ENCODE measurements around the gene UGP2. TPM values are rescaled to one million over a fixed set of nuclear protein-coding genes. Genes with fewer than 3 reads are reported as not detected.
A peak's percentile ranks its signal among the peaks of the same experiment; 100 is the strongest.

Gene UGP2
- total and polyA plus RNA-seq, 5 donors from 2014 or later, result 118 to 279 (median 210) TPM

GRCh38 chr2:63840785-63841253 lies 877 bp upstream of the UGP2 start:
- Mint-ChIP-seq H3K36me3 (peaks cover 2% of the 10 kb centered on the region), H3K4me1 (peaks cover 20 to 56% (median 43%) of the 10 kb centered on the region in 4 donors), H3K9me3 (peaks cover 0 to 3% (median 0%) of the 10 kb centered on the region in 7 donors), H3K4me3 (peak overlapping the region; percentile 92 to 100 (median 97)), H3K27ac (peak overlapping the region; percentile 99), H3K27me3 (peaks cover 11% of the 10 kb centered on the region)
- DNase-seq (peak; percentile 97 to 99 (median 97)), ATAC-seq (ENCODE audit: low read depth in 2 of 2) (peak; percentile 87 to 88)
- Histone ChIP-seq H3K4me3 (ENCODE audit: low read depth, low read length) (peak overlapping the region; percentile 94), H3K9me3 (ENCODE audit: control insufficient read depth in 2 of 2, low read length in 2 of 2) (no peaks in the 10 kb centered on the region), H3K4me1 (ENCODE audit: control insufficient read depth, insufficient read depth, low read length, poor library complexity, severe bottlenecking) (peaks cover 45% of the 10 kb centered on the region), H3K27ac (ENCODE audit: insufficient read depth, low read length, poor library complexity, severe bottlenecking) (peak overlapping the region; percentile 89), H3K27me3 (ENCODE audit: control insufficient read depth, insufficient read depth, low read length) (no peaks in the 10 kb centered on the region), H3K36me3 (ENCODE audit: control insufficient read depth, insufficient read depth, low read length) (no peaks in the 10 kb centered on the region)

GRCh38 chr2:63842149-63843061 lies 709 bp downstream of the UGP2 start:
- Mint-ChIP-seq H3K9me3 (peaks cover 0 to 3% (median 0%) of the 10 kb centered on the region in 7 donors), H3K27me3 (peaks cover 6% of the 10 kb centered on the region), H3K27ac (peak overlapping the region; percentile 99), H3K36me3 (peaks cover 11% of the 10 kb centered on the region), H3K4me3 (peak overlapping the region; percentile 92 to 100 (median 97)), H3K4me1 (peaks cover 23 to 68% (median 55%) of the 10 kb centered on the region in 4 donors)
- DNase-seq, result peak in 1 of 3 donors; percentile 41
- H3K4me1 ChIP-seq (ENCODE audit: control insufficient read depth, insufficient read depth, low read length, poor library complexity, severe bottlenecking), result peaks cover 56% of the 10 kb centered on the region
- H3K4me3 ChIP-seq (ENCODE audit: low read depth, low read length), result peak overlapping the region; percentile 96
- peak overlapping the region; percentile 89 for H3K27ac ChIP-seq (ENCODE audit: insufficient read depth, low read length, poor library complexity, severe bottlenecking)
- H3K27me3 ChIP-seq (ENCODE audit: control insufficient read depth, insufficient read depth, low read length), result no peaks in the 10 kb centered on the region
- no peak for ATAC-seq (ENCODE audit: low read depth in 2 of 2)
- no peaks in the 10 kb centered on the region for H3K36me3 ChIP-seq (ENCODE audit: control insufficient read depth, insufficient read depth, low read length)
- H3K9me3 ChIP-seq (ENCODE audit: control insufficient read depth in 2 of 2, low read length in 2 of 2), result no peaks in the 10 kb centered on the region

DNA sequence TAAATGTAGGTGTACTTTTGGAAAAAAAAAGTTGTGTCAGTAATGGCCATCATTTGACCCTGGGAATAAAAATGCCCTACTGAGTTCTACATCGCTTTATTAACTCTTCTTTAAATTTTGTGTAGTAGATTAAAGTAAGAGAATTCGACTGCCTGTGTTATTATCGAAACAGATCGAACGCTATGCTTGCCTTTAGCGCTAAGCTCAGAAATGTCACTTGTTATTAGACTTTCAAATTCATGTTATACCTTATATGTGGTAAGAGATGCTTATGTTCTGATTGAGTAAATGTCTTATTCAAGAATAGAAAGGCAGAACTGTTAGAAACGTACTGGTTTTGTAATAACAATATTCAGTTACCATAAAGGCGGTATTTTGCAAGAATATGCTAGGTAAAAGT lies 1.4 kb downstream of the UGP2 start:
- H3K36me3 Mint-ChIP-seq, result peaks cover 18% of the 10 kb centered on the region
- peak overlapping the region; percentile 92 to 100 (median 97) for H3K4me3 Mint-ChIP-seq
- peak overlapping the region; percentile 96 for H3K4me3 ChIP-seq (ENCODE audit: low read depth, low read length)
- no peaks in the 10 kb centered on the region for H3K27me3 ChIP-seq (ENCODE audit: control insufficient read depth, insufficient read depth, low read length)
- DNase-seq (no peak), ATAC-seq (ENCODE audit: low read depth in 2 of 2) (no peak)
- H3K4me1 ChIP-seq (ENCODE audit: control insufficient read depth, insufficient read depth, low read length, poor library complexity, severe bottlenecking), result peaks cover 61% of the 10 kb centered on the region
- H3K27ac ChIP-seq (ENCODE audit: insufficient read depth, low read length, poor library complexity, severe bottlenecking), result peak overlapping the region; percentile 89
- H3K9me3 Mint-ChIP-seq, result peaks cover 0 to 3% (median 0%) of the 10 kb centered on the region in 7 donors
- peaks cover 6% of the 10 kb centered on the region for H3K27me3 Mint-ChIP-seq
- H3K9me3 ChIP-seq (ENCODE audit: control insufficient read depth in 2 of 2, low read length in 2 of 2), result no peaks in the 10 kb centered on the region
- H3K36me3 ChIP-seq (ENCODE audit: control insufficient read depth, insufficient read depth, low read length), result no peaks in the 10 kb centered on the region
- H3K27ac Mint-ChIP-seq, result peak overlapping the region; percentile 14 to 99 (median 99)
- peaks cover 24 to 75% (median 62%) of the 10 kb centered on the region in 4 donors for H3K4me1 Mint-ChIP-seq

- Mint-ChIP-seq H3K27ac (peak overlapping the region; percentile 5 to 91 (median 20)), H3K4me3 (peak overlapping the region; percentile 87 to 99 (median 94)), H3K27me3 (peaks cover 6% of the 10 kb centered on the region), H3K36me3 (peaks cover 19% of the 10 kb centered on the region), H3K9me3 (peaks cover 0 to 3% (median 0%) of the 10 kb centered on the region in 7 donors), H3K4me1 (peaks cover 25 to 80% (median 65%) of the 10 kb centered on the region in 4 donors)
- Histone ChIP-seq H3K4me1 (ENCODE audit: control insufficient read depth, insufficient read depth, low read length, poor library complexity, severe bottlenecking) (peaks cover 65% of the 10 kb centered on the region), H3K36me3 (ENCODE audit: control insufficient read depth, insufficient read depth, low read length) (no peaks in the 10 kb centered on the region), H3K4me3 (ENCODE audit: low read depth, low read length) (peak overlapping the region; percentile 96), H3K27ac (ENCODE audit: insufficient read depth, low read length, poor library complexity, severe bottlenecking) (peak overlapping the region; percentile 18), H3K27me3 (ENCODE audit: control insufficient read depth, insufficient read depth, low read length) (no peaks in the 10 kb centered on the region), H3K9me3 (ENCODE audit: control insufficient read depth in 2 of 2, low read length in 2 of 2) (no peaks in the 10 kb centered on the region)
- ATAC-seq (ENCODE audit: low read depth in 2 of 2) (no peak), DNase-seq (no peak)
Observed at GRCh38 chr2:63843791-63844190, 2.1 kb downstream of the UGP2 start.

DNA sequence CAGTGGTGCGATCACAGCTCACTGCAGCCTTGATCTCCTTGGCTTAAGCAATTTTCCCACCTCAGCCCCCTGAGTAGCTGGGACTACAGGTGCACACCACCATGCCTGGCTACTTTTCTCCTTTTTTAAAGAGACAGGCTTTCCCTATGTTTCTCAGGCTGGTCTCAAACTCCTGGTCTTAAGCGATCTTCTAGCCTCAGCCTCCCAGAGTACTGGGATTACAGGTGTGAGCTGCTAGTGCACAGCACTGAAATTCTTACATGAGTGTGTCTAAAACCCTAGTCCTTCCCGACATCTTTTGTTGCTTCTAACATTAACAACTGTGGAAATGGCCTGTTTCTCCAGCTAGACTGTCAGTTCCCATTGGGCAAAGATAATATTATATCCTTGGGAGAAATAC lies 2.9 kb downstream of the UGP2 start:
- peak overlapping the region; percentile 96 for H3K4me3 ChIP-seq (ENCODE audit: low read depth, low read length)
- no peaks in the 10 kb centered on the region for H3K27me3 ChIP-seq (ENCODE audit: control insufficient read depth, insufficient read depth, low read length)
- no peaks in the 10 kb centered on the region for H3K9me3 ChIP-seq (ENCODE audit: control insufficient read depth in 2 of 2, low read length in 2 of 2)
- peaks cover 19% of the 10 kb centered on the region for H3K36me3 Mint-ChIP-seq
- peaks cover 74% of the 10 kb centered on the region for H3K4me1 ChIP-seq (ENCODE audit: control insufficient read depth, insufficient read depth, low read length, poor library complexity, severe bottlenecking)
- H3K4me1 Mint-ChIP-seq, result peaks cover 31 to 83% (median 69%) of the 10 kb centered on the region in 4 donors
- H3K27me3 Mint-ChIP-seq, result peaks cover 6% of the 10 kb centered on the region
- H3K27ac ChIP-seq (ENCODE audit: insufficient read depth, low read length, poor library complexity, severe bottlenecking), result peak overlapping the region; percentile 2
- peak overlapping the region; percentile 87 to 99 (median 94) for H3K4me3 Mint-ChIP-seq
- DNase-seq (no peak), ATAC-seq (ENCODE audit: low read depth in 2 of 2) (no peak)
- H3K36me3 ChIP-seq (ENCODE audit: control insufficient read depth, insufficient read depth, low read length), result no peaks in the 10 kb centered on the region
- peak overlapping the region; percentile 20 to 91 (median 83) for H3K27ac Mint-ChIP-seq
- peaks cover 0 to 3% (median 0%) of the 10 kb centered on the region in 7 donors for H3K9me3 Mint-ChIP-seq

DNA sequence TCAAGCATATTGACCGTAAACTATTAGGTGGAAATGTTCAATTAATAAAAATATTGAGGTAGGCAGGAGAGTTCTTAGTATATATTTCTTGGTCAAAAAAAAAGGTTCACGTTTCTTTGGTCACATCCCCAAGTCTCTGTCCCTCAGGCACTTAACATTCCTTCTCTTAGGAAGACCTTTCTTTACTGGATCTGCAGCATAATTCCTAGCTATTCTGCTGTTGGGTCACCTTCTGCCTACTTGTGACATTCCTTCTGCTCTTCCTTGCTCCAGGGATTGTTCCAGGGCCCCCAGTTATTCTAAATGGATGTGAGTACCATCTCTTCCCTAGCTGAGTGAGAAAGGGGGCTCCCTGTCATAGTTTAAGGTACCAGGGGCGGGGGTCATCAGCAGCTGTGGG lies 4.2 kb downstream of the UGP2 start:
- H3K9me3 Mint-ChIP-seq, result peaks cover 0 to 3% (median 0%) of the 10 kb centered on the region in 7 donors
- H3K4me3 ChIP-seq (ENCODE audit: low read depth, low read length), result peak overlapping the region; percentile 21
- ATAC-seq (ENCODE audit: low read depth in 2 of 2) (no peak), DNase-seq (no peak)
- no peak overlapping the region for H3K27ac ChIP-seq (ENCODE audit: insufficient read depth, low read length, poor library complexity, severe bottlenecking)
- H3K36me3 Mint-ChIP-seq, result peaks cover 19% of the 10 kb centered on the region
- H3K27me3 ChIP-seq (ENCODE audit: control insufficient read depth, insufficient read depth, low read length), result no peaks in the 10 kb centered on the region
- H3K4me1 ChIP-seq (ENCODE audit: control insufficient read depth, insufficient read depth, low read length, poor library complexity, severe bottlenecking), result peaks cover 72% of the 10 kb centered on the region
- H3K9me3 ChIP-seq (ENCODE audit: control insufficient read depth in 2 of 2, low read length in 2 of 2), result no peaks in the 10 kb centered on the region
- peaks cover 38 to 87% (median 71%) of the 10 kb centered on the region in 4 donors for H3K4me1 Mint-ChIP-seq
- peak overlapping the region; percentile 20 to 42 (median 27) for H3K27ac Mint-ChIP-seq
- peaks cover 3% of the 10 kb centered on the region for H3K27me3 Mint-ChIP-seq
- no peaks in the 10 kb centered on the region for H3K36me3 ChIP-seq (ENCODE audit: control insufficient read depth, insufficient read depth, low read length)
- H3K4me3 Mint-ChIP-seq, result peak overlapping the region; percentile 34 to 95 (median 90)

GRCh38 chr2:63846487-63846886 lies 4.8 kb downstream of the UGP2 start:
- peaks cover 0 to 4% (median 0%) of the 10 kb centered on the region in 7 donors for H3K9me3 Mint-ChIP-seq
- Histone ChIP-seq H3K36me3 (ENCODE audit: control insufficient read depth, insufficient read depth, low read length) (no peaks in the 10 kb centered on the region), H3K27ac (ENCODE audit: insufficient read depth, low read length, poor library complexity, severe bottlenecking) (no peak overlapping the region), H3K4me3 (ENCODE audit: low read depth, low read length) (peak overlapping the region; percentile 22), H3K9me3 (ENCODE audit: control insufficient read depth in 2 of 2, low read length in 2 of 2) (no peaks in the 10 kb centered on the region), H3K27me3 (ENCODE audit: control insufficient read depth, insufficient read depth, low read length) (no peaks in the 10 kb centered on the region), H3K4me1 (ENCODE audit: control insufficient read depth, insufficient read depth, low read length, poor library complexity, severe bottlenecking) (peaks cover 78% of the 10 kb centered on the region)
- peak overlapping the region in 3 of 4 donors; percentile 87 to 92 (median 91) for H3K4me3 Mint-ChIP-seq
- peaks cover 19% of the 10 kb centered on the region for H3K36me3 Mint-ChIP-seq
- H3K27me3 Mint-ChIP-seq, result no peaks in the 10 kb centered on the region
- DNase-seq (no peak), ATAC-seq (ENCODE audit: low read depth in 2 of 2) (no peak)
- H3K27ac Mint-ChIP-seq, result peak overlapping the region in 2 of 3 donors; percentile 20 to 27
- H3K4me1 Mint-ChIP-seq, result peaks cover 43 to 93% (median 78%) of the 10 kb centered on the region in 4 donors
